AG08395 (cell line): Measurements from ENCODE around the gene OLFM2.
"Not testable (repeated sequence)": the region's sequence is repeated elsewhere in the genome, so short reads cannot be mapped to it uniquely, and the experiment has no call there.

Source experiments
- DNase-seq: peaks from one replicate; pipeline ENCODE4 v3.0.0; 2012; ENCODE audit warnings: mixed read lengths, low spot score

Gene OLFM2

DNA sequence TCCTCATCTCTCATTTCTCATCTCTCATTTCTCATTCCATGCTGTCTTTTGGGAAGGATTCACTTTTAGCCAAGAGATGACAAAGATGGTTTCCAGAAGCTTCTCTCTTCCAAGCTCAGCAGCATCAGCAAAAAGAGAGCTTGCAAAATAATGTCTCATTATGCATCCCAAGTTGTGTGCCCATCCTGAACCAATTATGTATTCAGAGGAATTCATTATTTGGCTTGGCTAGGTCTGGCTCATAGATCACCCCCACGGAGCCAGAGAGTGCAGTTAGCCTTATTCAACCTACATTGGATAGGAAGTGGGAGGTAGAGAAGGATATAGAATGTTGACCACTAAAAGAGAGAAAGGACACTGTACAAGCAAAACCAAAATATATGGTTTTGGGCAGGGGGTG, 5.4 kb upstream of the OLFM2 start:
- peak; percentile 48 for DNase-seq

DNA sequence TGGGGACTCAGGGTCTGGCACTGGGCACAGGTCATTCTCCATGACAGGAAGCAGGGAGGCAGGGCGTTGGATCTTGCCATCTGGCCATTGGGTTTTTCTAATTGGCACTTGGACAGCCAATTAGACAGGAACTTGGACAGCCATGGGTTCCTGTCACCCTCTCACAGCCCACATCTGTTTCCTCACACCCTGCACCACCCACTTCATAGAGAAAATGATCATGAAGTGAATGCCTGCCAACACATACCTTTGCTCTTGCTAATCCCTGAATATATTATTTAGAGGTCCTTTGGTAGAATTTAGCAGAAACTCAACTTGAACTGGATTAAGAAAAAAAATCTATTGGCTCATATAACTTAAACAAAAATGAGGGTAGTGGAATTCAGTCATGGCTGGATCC, 4.9 kb upstream of the OLFM2 start:
- DNase-seq = peak; percentile 48

DNA sequence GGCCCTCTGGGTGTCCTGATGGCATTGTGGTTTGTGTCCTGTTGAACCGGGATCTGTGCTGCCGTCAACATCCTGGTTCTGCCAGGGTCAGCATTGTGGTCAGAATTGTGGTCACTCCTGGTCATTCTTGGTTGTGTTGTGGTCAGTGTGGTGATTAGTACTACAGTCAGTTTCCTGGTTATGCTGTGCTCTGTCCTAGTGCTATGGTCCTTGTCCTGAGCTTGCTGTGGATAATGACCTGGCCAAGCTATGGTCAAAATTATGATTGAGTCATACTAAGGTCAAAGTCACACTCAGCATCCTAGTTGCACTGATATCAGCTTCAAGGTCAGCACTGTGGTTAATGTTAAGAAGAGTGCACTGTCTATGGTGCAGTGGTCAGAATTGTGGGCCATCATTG, 4.5 kb upstream of the OLFM2 start:
- DNase-seq = peak; percentile 28

DNA sequence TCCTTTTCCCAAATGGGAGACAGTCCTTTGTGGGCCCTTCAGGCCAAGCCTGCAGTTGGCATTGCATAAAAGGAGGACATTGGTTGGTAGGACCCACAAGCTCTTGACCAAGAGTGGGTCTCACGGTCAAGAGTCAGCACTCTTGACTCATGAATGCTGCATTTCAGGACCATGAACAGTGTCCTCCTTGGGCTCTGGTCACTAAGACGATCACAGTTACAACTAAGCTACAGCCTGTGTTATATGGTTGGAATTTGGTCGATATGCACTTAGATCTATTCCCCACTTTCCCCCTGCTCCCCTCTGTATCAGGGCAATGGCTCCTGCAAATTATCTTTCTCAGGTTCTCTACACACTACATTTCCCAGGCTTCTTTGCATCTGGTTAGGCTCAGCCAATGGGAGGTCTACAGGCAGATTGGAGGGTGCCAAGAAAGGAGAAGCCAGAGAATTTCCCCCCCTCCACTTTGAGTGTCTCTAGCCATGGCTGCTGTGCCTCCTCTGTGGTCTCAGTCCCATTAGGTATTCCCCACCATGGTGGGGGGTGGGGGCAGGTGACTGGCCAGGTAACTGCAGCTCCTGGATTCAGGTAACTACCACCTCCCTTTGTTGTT, 3.1 kb upstream of the OLFM2 start:
- peak; percentile 25 for DNase-seq

GRCh38 chr19:9937001-9937411, 691 bp upstream of the OLFM2 start:
- DNase-seq = no peak

DNA sequence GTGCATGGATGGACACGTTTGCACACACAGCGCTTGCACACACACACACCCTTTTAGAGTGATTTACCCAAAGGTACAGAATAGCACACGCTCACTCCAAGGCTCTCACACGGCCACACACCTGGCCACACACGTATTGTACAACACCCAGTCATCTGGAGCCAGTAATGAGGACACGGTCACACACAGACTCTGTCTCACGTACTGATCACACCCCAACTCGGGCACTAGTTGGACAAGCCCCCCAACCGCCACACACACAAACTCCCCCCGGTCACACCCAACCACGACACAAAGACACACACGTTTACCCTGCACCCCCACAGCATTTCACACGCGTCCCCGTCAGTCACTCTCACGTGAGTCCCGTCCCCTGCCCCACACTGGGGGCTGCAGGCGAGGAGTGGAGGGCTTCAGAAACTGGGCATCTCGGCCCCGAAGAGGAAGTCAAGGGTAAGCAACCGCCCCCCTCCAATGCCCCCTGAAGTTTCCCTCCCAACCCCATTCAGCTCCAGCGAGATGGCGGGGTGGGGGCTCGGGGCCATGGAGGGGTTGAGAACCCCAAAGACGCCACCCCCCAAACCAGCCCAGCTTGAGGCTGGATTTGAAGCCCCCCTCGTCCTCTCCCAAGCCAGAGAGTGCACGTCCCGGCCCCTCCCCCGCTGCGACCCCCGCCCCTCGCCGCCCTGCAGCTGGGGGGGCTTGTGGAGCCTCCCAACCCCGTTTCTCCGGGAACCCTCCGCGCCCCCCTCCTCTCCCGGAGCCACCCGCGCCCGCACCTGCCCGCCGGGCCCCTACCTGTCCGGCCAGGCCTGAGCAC, 599 bp downstream of the OLFM2 start:
- no peak for DNase-seq

DNA sequence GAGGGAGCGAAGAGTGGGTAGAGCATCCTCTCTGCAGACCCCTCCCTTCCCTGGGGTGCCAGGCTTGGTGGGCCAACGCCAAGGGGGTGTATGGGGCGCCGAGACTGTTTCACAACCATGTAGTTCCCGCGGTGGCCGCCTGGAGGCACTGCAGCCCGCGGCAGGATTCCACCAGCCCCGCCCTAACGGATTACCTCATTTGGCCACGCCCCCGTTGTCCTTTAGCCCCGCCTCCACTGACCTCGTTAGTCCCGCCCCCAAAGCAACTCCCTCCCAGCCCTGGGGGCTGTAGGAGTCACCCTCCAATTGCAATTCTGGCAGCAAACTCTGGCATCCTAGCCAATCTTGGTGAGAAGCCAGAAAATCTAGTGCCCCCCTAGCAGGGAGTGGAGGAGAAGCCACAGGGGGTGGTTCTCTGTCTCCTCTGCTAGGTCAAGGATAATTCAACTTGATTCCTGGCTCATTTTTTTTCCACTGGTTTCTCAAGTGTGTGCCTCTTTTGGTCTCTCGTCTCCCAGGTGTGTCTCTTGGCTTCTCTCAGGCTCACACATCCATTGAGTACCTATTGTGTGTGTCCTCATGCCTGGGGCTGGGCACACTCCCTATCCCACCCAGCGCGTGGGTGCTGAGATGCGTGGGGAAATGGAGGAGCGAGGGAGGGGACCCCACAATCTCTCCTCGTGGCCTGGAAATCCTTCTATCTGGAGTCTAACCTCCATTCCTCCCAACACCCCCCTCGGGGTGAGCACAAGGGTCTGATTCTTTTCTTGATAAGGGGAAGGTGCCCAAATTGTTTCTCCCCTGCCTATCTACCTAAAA, 2.0 kb downstream of the OLFM2 start:
- DNase-seq = peak; percentile 84

DNA sequence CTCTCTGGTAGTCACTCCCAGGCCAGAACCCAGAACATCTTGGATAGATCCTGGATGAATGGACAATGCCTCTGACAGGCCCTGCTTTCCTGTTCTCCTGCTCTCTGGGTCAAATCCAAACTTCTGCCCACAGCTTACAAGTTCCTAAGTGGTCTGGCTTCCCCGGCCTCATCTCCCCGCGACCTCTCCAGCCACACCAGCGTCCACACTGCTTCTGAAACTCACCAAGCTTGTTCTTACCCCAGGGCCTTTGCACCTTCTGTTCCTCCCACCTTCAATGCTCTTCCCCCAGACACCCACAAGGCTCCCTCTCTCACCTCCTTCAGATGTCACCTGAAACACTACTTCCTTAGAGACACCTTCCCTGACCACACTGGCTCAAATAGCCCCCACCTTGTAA, 3.5 kb downstream of the OLFM2 start:
- DNase-seq = no peak

GRCh38 chr19:9931629-9932028, 4.7 kb downstream of the OLFM2 start:
- DNase-seq = no peak

DNA sequence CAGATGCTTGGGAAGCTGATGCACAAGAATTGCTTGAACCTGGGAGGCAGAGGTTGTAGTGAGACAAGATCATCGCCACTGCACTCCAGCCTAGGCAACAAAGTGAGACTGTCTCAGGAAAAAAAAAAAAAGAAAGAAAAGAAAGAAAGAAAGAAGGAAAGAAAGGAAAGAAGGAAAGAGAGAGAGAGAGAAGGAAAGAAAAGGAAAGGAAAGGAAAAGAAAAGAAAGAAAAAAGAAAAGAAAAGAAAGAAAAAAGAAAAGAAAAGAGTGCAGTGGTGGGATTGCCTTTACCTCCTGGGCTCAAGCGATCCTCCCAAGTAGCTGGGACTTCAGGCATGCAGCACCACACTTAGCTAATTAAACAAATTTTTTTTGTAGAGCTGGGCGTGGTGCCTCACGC, 12.9 kb downstream of the OLFM2 start:
- DNase-seq = no peak

DNA sequence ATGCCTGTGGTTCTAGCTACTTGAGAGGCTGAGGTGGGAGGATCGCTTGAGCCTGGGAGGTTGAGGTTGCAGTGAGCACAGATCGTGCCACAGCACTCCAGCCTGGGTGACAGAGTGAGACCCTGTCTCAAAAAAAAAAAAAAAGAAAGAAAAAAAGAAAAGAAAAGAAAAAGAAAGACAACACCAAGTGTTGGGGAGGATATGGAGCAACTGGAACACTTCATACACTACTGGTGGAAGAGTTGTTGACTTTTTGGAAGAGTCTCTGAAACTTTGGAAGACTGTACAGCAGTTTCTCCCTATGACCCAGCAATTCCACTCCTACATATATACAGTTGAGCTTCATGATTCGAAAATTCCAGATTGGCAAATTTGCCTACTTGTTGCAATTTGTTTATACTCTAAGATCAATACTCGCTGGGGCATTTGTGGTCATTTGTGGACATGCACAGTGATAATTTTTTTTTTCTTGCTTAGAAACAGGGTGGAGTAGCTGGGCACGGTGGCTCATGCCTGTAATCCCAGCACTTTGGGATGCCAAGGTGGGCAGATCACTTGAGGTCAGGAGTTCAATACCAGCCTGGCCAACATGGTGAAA, 13.4 kb downstream of the OLFM2 start:
- not testable (repeated sequence) for DNase-seq

GRCh38 chr19:9917321-9917720, 19.0 kb downstream of the OLFM2 start:
- peak; percentile 87 for DNase-seq

- DNase-seq = no peak
Measured at GRCh38 chr19:9916719-9917118, 19.6 kb downstream of the OLFM2 start.

DNA sequence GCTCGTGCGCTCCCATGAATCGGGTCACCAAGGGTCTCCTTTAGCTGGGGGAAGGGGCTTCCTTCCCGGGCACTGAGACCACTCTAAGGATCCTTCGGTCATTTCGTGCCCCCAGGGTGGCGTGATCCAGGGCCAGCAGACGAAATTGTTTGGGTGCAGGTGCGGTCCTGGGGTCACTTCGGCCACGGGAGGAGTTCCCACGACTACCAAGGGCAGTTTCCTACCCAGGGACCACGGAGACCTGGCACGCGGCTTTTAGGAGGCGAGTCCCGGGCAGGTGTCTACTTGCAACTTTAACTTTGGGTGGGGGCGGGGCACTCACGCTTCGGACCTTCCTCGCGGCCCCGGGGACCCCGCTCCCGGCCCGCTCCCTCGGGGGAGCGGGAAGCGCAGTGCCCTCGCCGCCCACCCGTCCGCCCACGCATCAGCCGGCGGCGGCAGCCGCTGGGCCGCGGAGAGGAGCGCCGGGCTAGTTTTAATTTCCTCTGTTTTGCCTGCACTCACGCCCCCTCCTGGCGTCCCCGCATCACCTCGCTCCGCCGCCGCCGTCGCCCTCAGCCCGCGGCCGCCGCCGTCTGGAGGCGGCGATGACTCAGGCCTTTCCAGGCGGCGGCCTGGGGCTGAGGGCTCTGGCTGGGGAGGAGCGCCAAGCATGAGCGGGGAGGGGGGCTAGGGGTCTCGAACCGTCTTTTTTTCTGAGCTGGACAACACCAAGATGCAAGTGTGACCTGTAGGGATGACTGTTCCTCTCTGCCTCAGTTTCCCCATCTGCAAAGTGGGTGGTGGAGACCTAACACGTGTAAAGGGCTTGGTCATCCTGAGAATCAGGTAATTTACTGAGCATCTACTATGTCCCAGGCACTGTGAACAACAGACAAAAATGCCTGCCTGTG, 21.8 kb downstream of the OLFM2 start:
- DNase-seq = peak; percentile 94

DNA sequence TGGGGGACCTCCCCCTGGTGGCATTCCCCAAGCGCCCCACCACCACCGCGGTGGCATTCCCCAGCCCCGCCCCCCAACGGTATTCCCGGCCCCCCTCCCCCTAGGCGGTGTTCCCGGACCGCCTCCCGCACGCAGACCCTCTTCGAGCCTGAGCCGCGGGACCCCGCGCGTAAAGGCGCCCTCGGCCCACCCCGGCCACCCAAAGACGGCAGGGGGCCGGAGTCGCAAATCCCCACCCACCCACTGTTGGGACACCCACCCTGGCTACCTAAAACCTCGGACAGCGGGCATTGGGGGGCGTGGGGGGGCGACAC, 22.4 kb downstream of the OLFM2 start:
- no peak for DNase-seq

- peak; percentile 33 for DNase-seq
Measured at GRCh38 chr19:9913237-9914000, 22.9 kb downstream of the OLFM2 start.

DNA sequence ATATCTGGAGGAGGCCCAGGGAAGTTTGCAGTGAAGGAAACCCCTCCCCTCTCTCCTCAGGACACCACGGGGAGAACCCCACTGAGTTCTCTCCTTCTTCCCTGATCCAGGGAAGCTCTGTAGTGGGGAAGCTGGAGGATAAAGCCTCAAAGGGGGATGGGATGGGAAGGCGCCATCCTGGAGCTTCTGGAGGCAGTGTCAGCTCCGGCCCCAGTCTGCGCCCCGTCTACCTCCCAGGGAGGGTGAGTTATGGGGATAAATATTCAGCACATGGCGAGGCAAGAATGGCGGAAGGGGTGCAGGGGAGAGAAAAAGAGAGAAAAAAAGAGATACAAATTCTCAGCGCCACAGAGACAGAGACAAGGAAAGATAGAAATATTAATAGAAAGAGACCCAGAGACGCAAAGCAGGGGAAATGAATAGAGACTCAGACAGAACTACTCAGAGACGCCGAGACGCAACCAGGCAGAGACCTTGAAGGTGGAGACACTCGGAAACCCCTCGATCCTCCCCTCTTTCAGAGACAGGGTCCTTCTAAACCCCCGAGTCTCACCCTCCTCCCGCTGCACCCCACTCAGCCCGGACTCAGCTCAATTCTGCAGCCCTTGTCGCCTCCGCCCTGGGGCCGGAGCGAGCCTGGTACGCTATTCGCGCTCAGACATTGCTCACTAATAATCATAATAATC, 23.6 kb downstream of the OLFM2 start:
- no peak for DNase-seq

DNA sequence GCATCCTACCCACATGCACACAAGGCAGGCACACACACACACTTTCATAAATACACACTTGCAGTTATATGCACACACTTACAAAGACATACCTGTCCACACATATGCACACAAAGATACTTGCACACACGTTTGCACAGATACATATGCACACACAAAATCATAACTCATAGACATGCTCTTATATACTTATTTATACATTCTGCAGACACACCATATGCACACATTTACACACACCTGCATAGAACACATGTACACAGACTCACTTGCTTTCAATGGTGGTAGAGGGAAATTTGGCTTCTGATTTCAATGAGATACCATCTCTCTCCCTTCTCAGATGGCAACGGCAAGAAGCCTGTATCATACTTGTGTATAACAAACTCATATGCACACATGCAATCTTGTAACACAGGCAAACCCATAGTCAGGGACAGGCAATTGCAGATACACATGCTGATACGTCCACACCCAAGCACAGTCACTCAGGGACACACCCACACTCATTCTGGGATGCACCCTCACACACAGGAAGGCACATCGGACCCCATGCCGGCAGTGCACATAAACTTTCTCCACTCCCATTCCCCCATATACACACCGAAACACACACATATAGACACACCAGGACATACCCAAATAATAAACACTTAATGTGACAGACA, 24.7 kb downstream of the OLFM2 start:
- no peak for DNase-seq

GRCh38 chr19:9910625-9911024, 25.7 kb downstream of the OLFM2 start:
- DNase-seq = no peak

DNA sequence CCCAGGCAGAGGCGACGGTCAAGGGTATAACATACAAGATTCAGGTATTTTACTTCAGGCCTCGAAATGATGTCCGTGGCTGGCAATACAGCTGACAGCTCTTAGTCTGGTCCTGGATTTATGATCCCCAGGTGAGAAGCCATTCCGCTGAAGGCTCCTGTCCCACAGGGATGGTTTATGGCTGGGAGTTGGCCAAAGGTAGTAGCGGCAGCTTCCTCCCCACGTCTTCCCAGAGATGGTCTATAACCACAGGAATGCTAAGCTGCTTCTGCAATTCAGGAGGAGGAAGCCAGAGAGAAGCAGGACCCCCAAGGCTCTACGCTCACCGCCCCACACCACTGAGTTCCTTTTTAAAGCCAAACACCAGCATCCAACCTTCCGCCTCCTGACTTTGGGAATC, 27.1 kb downstream of the OLFM2 start:
- no peak for DNase-seq
